Hepatocyte (in vitro differentiated cells): ENCODE results near the gene MPG. TPM values are rescaled to one million over a fixed set of nuclear protein-coding genes. Genes with fewer than 3 reads are reported as not detected.

Experiments
- DNase-seq: peaks from one replicate; pipeline ENCODE4 v3.0.0-alpha.2; 2016; ENCODE audit warnings: low spot score
- H2AFZ ChIP-seq: fragments of 200-600 bp; sonication (generic); 2 replicates; pipeline ENCODE4 v1.6.0; 2016; ENCODE audit warnings: antibody characterized with exemption, mild to moderate bottlenecking
- H3K27ac ChIP-seq: fragments of 200-600 bp; sonication (generic); 2 replicates; pipeline ENCODE4 v1.5.1; 2016; ENCODE audit warnings: mild to moderate bottlenecking
- H3K27me3 ChIP-seq: fragments of 200-600 bp; sonication (generic); 2 replicates; pipeline ENCODE4 v1.6.1; 2016
- H3K36me3 ChIP-seq: fragments of 200-600 bp; sonication (generic); replicated peaks from 2 replicates; pipeline ENCODE4 v1.5.1; 2016; ENCODE audit warnings: low read depth; ENCODE audit not compliant: insufficient read depth
- H3K4me1 ChIP-seq: fragments of 200-600 bp; sonication (generic); 2 replicates; pipeline ENCODE4 v1.5.1; 2016; ENCODE audit warnings: mild to moderate bottlenecking, moderate library complexity; ENCODE audit not compliant: insufficient read depth
- H3K4me2 ChIP-seq: fragments of 200-600 bp; sonication (generic); 2 replicates; pipeline ENCODE4 v1.6.0; 2016
- H3K4me3 ChIP-seq: fragments of 200-600 bp; sonication (generic); 2 replicates; pipeline ENCODE4 v1.5.1; 2016; ENCODE audit warnings: mild to moderate bottlenecking
- H3K79me2 ChIP-seq: fragments of 200-600 bp; sonication (generic); 2 replicates; pipeline ENCODE4 v1.6.0; 2017; ENCODE audit warnings: mild to moderate bottlenecking
- H3K9me2 ChIP-seq: fragments of 200-600 bp; sonication (generic); replicated peaks from 2 replicates; pipeline ENCODE4 v1.6.0; 2017; ENCODE audit warnings: mild to moderate bottlenecking; ENCODE audit not compliant: insufficient read depth
- H3K9me3 ChIP-seq: fragments of 200-600 bp; sonication (generic); 2 replicates; pipeline ENCODE4 v1.5.1; 2016; ENCODE audit warnings: low read depth, mild to moderate bottlenecking
- H4K20me1 ChIP-seq: fragments of 200-600 bp; sonication (generic); 2 replicates; pipeline ENCODE4 v1.6.0; 2016; ENCODE audit warnings: mild to moderate bottlenecking; ENCODE audit not compliant: insufficient read depth, poor library complexity, severe bottlenecking
- EZH2 ChIP-seq: fragments of 200-600 bp; sonication (generic); IDR thresholded peaks from 2 replicates; pipeline ENCODE4 v1.6.1; 2016; ENCODE audit warnings: antibody characterized with exemption, mild to moderate bottlenecking, borderline replicate concordance
- EZH2phosphoT487 ChIP-seq: fragments of 200-600 bp; sonication (generic); IDR thresholded peaks from one replicate; pipeline ENCODE4 v1.6.1; 2018; ENCODE audit warnings: antibody characterized with exemption, mild to moderate bottlenecking, low read depth, moderate library complexity; ENCODE audit not compliant: unreplicated experiment, severe bottlenecking
- WGBS: methylation state at CpG from one replicate; pipeline ENCODE4 v1.1.6; 2016; ENCODE audit warnings: low lambda C conversion rate; ENCODE audit errors: missing lambda C conversion rate; 5-methylcytosine and 5-hydroxymethylcytosine counted together
- polyA plus RNA-seq: library from polyadenylated mRNA; unstranded; fragments of >200 nt; fragmentation: Nextera tagmentation; extraction: Ambion mirVana; gene quantifications from 2 replicates; pipeline ENCODE4 v1.2.1, GENCODE V29; 2016
- total RNA-seq: library from RNA; depleted of rRNA; stranded (reverse); fragments of >200 nt; gene quantifications from 2 replicates; pipeline ENCODE4 v1.2.3, GENCODE V29; 2014
- TF ChIP-seq, protein P1 (sequence below): fragments of 200-600 bp; sonication (generic); IDR thresholded peaks from 2 replicates; pipeline ENCODE4 v1.5.1; 2016; ENCODE audit warnings: antibody characterized with exemption, mild to moderate bottlenecking; ENCODE audit not compliant: poor library complexity

The MPG gene
- total and polyA plus RNA-seq, 2 experiments from 2014 or later: 67.4 to 83.9 TPM

DNA sequence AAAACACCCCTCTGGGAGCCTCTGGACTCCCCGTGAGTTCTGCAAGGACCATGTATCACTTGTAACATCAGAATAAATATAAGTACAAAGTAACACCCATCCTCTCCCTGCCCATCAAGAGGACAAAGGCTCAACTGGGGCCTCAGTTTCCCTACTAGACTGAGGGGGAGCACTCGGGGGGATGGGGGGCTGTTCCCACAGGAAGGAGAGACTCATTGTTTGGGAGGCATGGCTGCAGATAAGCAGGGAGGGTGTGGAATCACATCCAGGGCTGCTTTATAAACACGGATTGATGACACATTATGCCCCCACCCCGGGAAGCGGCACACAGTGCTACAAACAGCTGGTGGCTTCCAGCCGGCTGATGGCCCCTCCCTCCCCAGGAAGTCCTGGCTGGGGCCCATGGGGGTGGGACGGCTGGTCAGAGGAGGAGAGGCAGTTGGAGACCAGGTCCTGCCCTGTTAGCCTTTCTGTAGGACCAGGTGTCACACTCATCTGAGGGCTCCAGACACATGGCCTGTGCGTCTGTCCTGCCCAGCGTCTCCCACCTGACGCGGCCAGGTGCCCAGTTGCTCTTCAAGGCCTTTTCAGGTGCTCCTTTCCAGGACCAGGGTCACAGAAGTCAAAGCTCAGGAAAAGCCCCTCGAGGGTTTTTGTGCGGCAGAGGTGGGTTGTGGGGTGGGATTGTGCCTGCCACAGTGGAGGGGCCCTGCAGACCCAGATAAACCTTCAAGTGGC, 1.3 kb upstream of the MPG start:
- Histone ChIP-seq H3K9me3 (no peaks in the 10 kb centered on the region), H2AFZ (no peak overlapping the region), H3K4me1 (peaks cover 53% of the 10 kb centered on the region), H4K20me1 (no peaks in the 10 kb centered on the region), H3K79me2 (peaks cover 7% of the 10 kb centered on the region), H3K4me2 (peak overlapping the region; percentile 100), H3K27ac (peak overlapping the region; percentile 95), H3K4me3 (peak overlapping the region; percentile 75), H3K27me3 (no peaks in the 10 kb centered on the region), H3K36me3 (no peaks in the 10 kb centered on the region), H3K9me2 (no peaks in the 10 kb centered on the region)
- TF ChIP-seq EZH2 (no peak), EZH2phosphoT487 (no peak)
- TF ChIP-seq, protein P1, sequence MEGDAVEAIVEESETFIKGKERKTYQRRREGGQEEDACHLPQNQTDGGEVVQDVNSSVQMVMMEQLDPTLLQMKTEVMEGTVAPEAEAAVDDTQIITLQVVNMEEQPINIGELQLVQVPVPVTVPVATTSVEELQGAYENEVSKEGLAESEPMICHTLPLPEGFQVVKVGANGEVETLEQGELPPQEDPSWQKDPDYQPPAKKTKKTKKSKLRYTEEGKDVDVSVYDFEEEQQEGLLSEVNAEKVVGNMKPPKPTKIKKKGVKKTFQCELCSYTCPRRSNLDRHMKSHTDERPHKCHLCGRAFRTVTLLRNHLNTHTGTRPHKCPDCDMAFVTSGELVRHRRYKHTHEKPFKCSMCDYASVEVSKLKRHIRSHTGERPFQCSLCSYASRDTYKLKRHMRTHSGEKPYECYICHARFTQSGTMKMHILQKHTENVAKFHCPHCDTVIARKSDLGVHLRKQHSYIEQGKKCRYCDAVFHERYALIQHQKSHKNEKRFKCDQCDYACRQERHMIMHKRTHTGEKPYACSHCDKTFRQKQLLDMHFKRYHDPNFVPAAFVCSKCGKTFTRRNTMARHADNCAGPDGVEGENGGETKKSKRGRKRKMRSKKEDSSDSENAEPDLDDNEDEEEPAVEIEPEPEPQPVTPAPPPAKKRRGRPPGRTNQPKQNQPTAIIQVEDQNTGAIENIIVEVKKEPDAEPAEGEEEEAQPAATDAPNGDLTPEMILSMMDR: no peak
- DNase-seq: peak; percentile 77
- WGBS: 49% methylated on average over 13 of the region's 13 CpGs

GRCh38 chr16:77273-77806, 685 bp upstream of the MPG start:
- H4K20me1 ChIP-seq: no peaks in the 10 kb centered on the region
- WGBS: 33% methylated on average over 23 of the region's 31 CpGs
- no peaks in the 10 kb centered on the region for H3K27me3 ChIP-seq
- TF ChIP-seq, protein P1: no peak
- TF ChIP-seq EZH2: no peak
- no peak for TF ChIP-seq EZH2phosphoT487
- H2AFZ ChIP-seq: peak overlapping the region; percentile 90
- H3K4me3 ChIP-seq: peak overlapping the region; percentile 75
- peak overlapping the region; percentile 100 for H3K4me2 ChIP-seq
- peaks cover 53% of the 10 kb centered on the region for H3K4me1 ChIP-seq
- no peaks in the 10 kb centered on the region for H3K36me3 ChIP-seq
- no peaks in the 10 kb centered on the region for H3K9me3 ChIP-seq
- peak overlapping the region; percentile 95 for H3K27ac ChIP-seq
- peak; percentile 79 for DNase-seq
- H3K9me2 ChIP-seq: no peaks in the 10 kb centered on the region
- H3K79me2 ChIP-seq: peaks cover 7% of the 10 kb centered on the region

GRCh38 chr16:78444-79150, 572 bp downstream of the MPG start:
- Histone ChIP-seq H3K9me3 (no peaks in the 10 kb centered on the region), H3K27me3 (no peaks in the 10 kb centered on the region), H3K4me3 (peak overlapping the region; percentile 75), H3K36me3 (no peaks in the 10 kb centered on the region), H4K20me1 (no peaks in the 10 kb centered on the region), H3K4me1 (peaks cover 45% of the 10 kb centered on the region), H3K27ac (peak overlapping the region; percentile 95), H3K9me2 (no peaks in the 10 kb centered on the region), H2AFZ (peak overlapping the region; percentile 15), H3K4me2 (peak overlapping the region; percentile 100), H3K79me2 (peaks cover 7% of the 10 kb centered on the region)
- peak; percentile 67 for DNase-seq
- TF ChIP-seq EZH2phosphoT487 (no peak), EZH2 (no peak)
- TF ChIP-seq, protein P1: no peak
- 17% methylated on average over 34 of the region's 36 CpGs for WGBS
